NB4 (cell line): ENCODE measurements around the gene CD302.

Source experiments
- DNase-seq: peaks from one replicate; pipeline ENCODE4 v3.0.0; 2010; ENCODE audit warnings: low read depth
- H3K4me3 ChIP-seq: one replicate; pipeline ENCODE4 v1.5.1; 2011; ENCODE audit warnings: mild to moderate bottlenecking, low read depth, low read length, moderate library complexity
- CTCF ChIP-seq: IDR thresholded peaks from one replicate; pipeline ENCODE4 v1.5.1; 2012; ENCODE audit warnings: low read depth, low read length
- MAX ChIP-seq: IDR thresholded peaks from 2 replicates; pipeline ENCODE4 v1.6.1; 2011; ENCODE audit warnings: low read depth, low read length
- MYC ChIP-seq: IDR thresholded peaks from 2 replicates; pipeline ENCODE4 v1.6.1; 2011; ENCODE audit warnings: low read depth, low read length
- POLR2A ChIP-seq: IDR thresholded peaks from 2 replicates; pipeline ENCODE4 v1.6.1; 2011; ENCODE audit warnings: mild to moderate bottlenecking; ENCODE audit not compliant: insufficient read length; ENCODE audit errors: extremely low read depth

CD302 gene

GRCh38 chr2:159738509-159739390 lies 59.3 kb downstream of the CD302 start:
- TF ChIP-seq CTCF (no peak), MYC (no peak), POLR2A (no peak)
- DNase-seq: peak; percentile 63

GRCh38 chr2:159737917-159738296 lies 60.1 kb downstream of the CD302 start:
- no peak overlapping the region for H3K4me3 ChIP-seq
- TF ChIP-seq MYC: no peak
- TF ChIP-seq POLR2A: no peak
- TF ChIP-seq CTCF: no peak
- TF ChIP-seq MAX: no peak
- no peak for DNase-seq

More at GRCh38 chr2:159738509-159739390, 59.3 kb downstream of the CD302 start:
- H3K4me3 ChIP-seq: no peak overlapping the region

- no peak overlapping the region for H3K4me3 ChIP-seq
- TF ChIP-seq POLR2A: no peak
- TF ChIP-seq MYC: no peak
- no peak for TF ChIP-seq MAX
- TF ChIP-seq CTCF: no peak
- DNase-seq: no peak
These were observed 60.6 kb downstream of the CD302 start for GRCh38 chr2:159737292-159737916.

GRCh38 chr2:159736048-159736447 lies 62.0 kb downstream of the CD302 start:
- peak; percentile 23 for DNase-seq
- TF ChIP-seq MYC (no peak), POLR2A (no peak), CTCF (no peak), MAX (no peak)
- H3K4me3 ChIP-seq: no peak overlapping the region

GRCh38 chr2:159735648-159736047 lies 62.4 kb downstream of the CD302 start:
- TF ChIP-seq MAX (no peak), MYC (no peak), CTCF (no peak), POLR2A (no peak)
- no peak for DNase-seq
- H3K4me3 ChIP-seq: no peak overlapping the region
